HepG2 (cell line): ENCODE data around the gene KRTCAP2. TPM values are rescaled to one million over a fixed set of nuclear protein-coding genes. Genes with fewer than 3 reads are reported as not detected.

Source experiments
- FOXA1 ChIP-seq, 2 experiments: fragments of 450-650 bp in 1 of 2; sonication (generic) in 1 of 2; formaldehyde crosslinking in 1 of 2; IDR thresholded peaks; 2 replicates each; pipeline versions ENCODE4 v1.4.0 to v1.6.1; 2016 to 2020; ENCODE audit warnings: missing genetic modification reagents in 1 of 2
- FOXK1 ChIP-seq: sonication (generic); formaldehyde crosslinking; IDR thresholded peaks from 2 replicates; pipeline ENCODE4 v1.4.0; 2020; ENCODE audit warnings: low read depth, missing genetic modification reagents, borderline replicate concordance
- HIC2 ChIP-seq: sonication (generic); formaldehyde crosslinking; IDR thresholded peaks from 2 replicates; pipeline ENCODE4 v1.9.0; 2022; ENCODE audit warnings: low read depth, missing genetic modification reagents
- HOXA9 ChIP-seq: sonication (generic); formaldehyde crosslinking; IDR thresholded peaks from 2 replicates; pipeline ENCODE4 v1.8.1; 2022; ENCODE audit warnings: missing genetic modification reagents, mild to moderate bottlenecking, moderate library complexity, borderline replicate concordance
- RARA ChIP-seq: IDR thresholded peaks from 2 replicates; pipeline ENCODE4 v1.6.1; 2016; ENCODE audit warnings: missing genetic modification reagents, missing compliant biosample characterization
- THAP9 ChIP-seq: sonication (generic); formaldehyde crosslinking; IDR thresholded peaks from 2 replicates; pipeline ENCODE4; 2020; ENCODE audit warnings: missing genetic modification reagents, mild to moderate bottlenecking, borderline replicate concordance
- YY1 ChIP-seq: IDR thresholded peaks from 2 replicates; pipeline ENCODE4 v1.6.1; 2011; ENCODE audit warnings: low read length, low read depth, moderate library complexity, mild to moderate bottlenecking; ENCODE audit not compliant: insufficient read depth, insufficient replicate concordance
- ZFP90 ChIP-seq: sonication (generic); formaldehyde crosslinking; IDR thresholded peaks from 2 replicates; pipeline ENCODE4 v1.8.0; 2022; ENCODE audit warnings: missing genetic modification reagents, mild to moderate bottlenecking, inconsistent platforms, borderline replicate concordance
- ZNF292 ChIP-seq: sonication (generic); formaldehyde crosslinking; IDR thresholded peaks from 2 replicates; pipeline ENCODE4 v1.8.1; 2022; ENCODE audit warnings: mild to moderate bottlenecking, low read depth, missing genetic modification reagents, borderline replicate concordance
- ZNF333 ChIP-seq: sonication (generic); formaldehyde crosslinking; IDR thresholded peaks from 2 replicates; pipeline ENCODE4 v1.4.0; 2020; ENCODE audit warnings: mild to moderate bottlenecking, missing genetic modification reagents, borderline replicate concordance
- ZNF609 ChIP-seq: sonication (generic); formaldehyde crosslinking; IDR thresholded peaks from 2 replicates; pipeline ENCODE4 v1.4.0; 2020; ENCODE audit warnings: mild to moderate bottlenecking, missing genetic modification reagents, borderline replicate concordance
- polyA plus RNA-seq, 8 experiments: library from polyadenylated mRNA; depleted of rRNA in 3 of 8; stranded (reverse) in 7 of 8; unstranded in 1 of 8; fragments of >200 nt; fragmentation: Illumina TruSeq in 4 of 8; extraction: Trizol in 4 of 8; gene quantifications; 2 replicates each; pipeline versions ENCODE4 v1.2.1 to v1.2.3, GENCODE V29; 2011 to 2016; ENCODE audit warnings: low read depth in 4 of 8, missing spikeins in 1 of 8, mixed read lengths in 1 of 8; ENCODE audit not compliant: insufficient read depth in 1 of 8
- total RNA-seq, 5 experiments: library from RNA; depleted of rRNA; stranded (reverse); fragments of >200 nt; fragmentation: Illumina TruSeq; extraction: Trizol; gene quantifications; 2 replicates each; pipeline ENCODE4 v1.2.3, GENCODE V29; 2016; ENCODE audit warnings: low read depth in 1 of 5

The KRTCAP2 gene
- total and polyA plus RNA-seq, 2 of the 13 experiments (the other 11 are each of a cell fraction or from before 2014, with no cell fraction given), result 77.3 to 79.4 TPM

- TF ChIP-seq FOXA1 (IDR thresholded peaks at IDR 0.05), result no peak
- peak; percentile 42; the same call in 1 of the 2 replicates for TF ChIP-seq FOXA1 (CRISPR knock-in tag; IDR thresholded peaks at IDR 0.05)
- TF ChIP-seq HOXA9 (CRISPR knock-in tag), result no peak
- no peak for TF ChIP-seq ZFP90 (CRISPR knock-in tag)
- 0 out of 2 replicates have a peak, but pooled peaks have one; percentile 46 for TF ChIP-seq HIC2 (CRISPR knock-in tag)
- TF ChIP-seq THAP9, result no peak
- peak; percentile 15; the same call in 1 of the 2 replicates for TF ChIP-seq ZNF609 (CRISPR knock-in tag)
- peak; percentile 60 for TF ChIP-seq RARA
- TF ChIP-seq YY1, result no peak
- TF ChIP-seq ZNF333 (CRISPR knock-in tag), result no peak
- no peak for TF ChIP-seq ZNF292
- no peak for TF ChIP-seq FOXK1 (CRISPR knock-in tag)
These were observed 12.0 kb upstream of the KRTCAP2 start (continued) for GRCh38 chr1:155184835-155185782.
